Neural cell (in vitro differentiated cells): ENCODE data around the gene HPCAL4. TPM values are rescaled to one million over a fixed set of nuclear protein-coding genes. Genes with fewer than 3 reads are reported as not detected.

Source experiments
- H2AFZ ChIP-seq: fragments of 200-600, 300-800 bp; sonication (generic), shearing (Covaris generic); 2 replicates; pipeline ENCODE4 v1.6.0; 2014; ENCODE audit warnings: low read depth, mild to moderate bottlenecking, antibody characterized with exemption, low read length, moderate library complexity
- H3F3A ChIP-seq: fragments of 200-600 bp; shearing (Covaris generic); 2 replicates; pipeline ENCODE4 v1.6.1; 2016; ENCODE audit warnings: mild to moderate bottlenecking, moderate library complexity, mixed read lengths, antibody characterized with exemption, low read length; ENCODE audit not compliant: insufficient read depth, poor library complexity, severe bottlenecking
- H3K27ac ChIP-seq: fragments of 200-600, 300-800 bp; sonication (generic), shearing (Covaris generic); 2 replicates; pipeline ENCODE4 v1.5.1; 2014; ENCODE audit warnings: mild to moderate bottlenecking, low read length, moderate library complexity
- H3K27me3 ChIP-seq: fragments of 300-800, 200-600 bp; sonication (generic), shearing (Covaris generic); 2 replicates; pipeline ENCODE4 v1.6.0; 2014; ENCODE audit warnings: mild to moderate bottlenecking, low read depth, low read length, moderate library complexity; ENCODE audit not compliant: insufficient read depth
- H3K36me3 ChIP-seq: fragments of 300-800, 200-600 bp; sonication (generic), shearing (Covaris generic); 2 replicates; pipeline ENCODE4 v1.5.1; 2014; ENCODE audit warnings: mild to moderate bottlenecking, antibody characterized with exemption, low read length, moderate library complexity; ENCODE audit not compliant: insufficient read depth
- H3K4me2 ChIP-seq: fragments of 300-800, 200-600 bp; sonication (generic), shearing (Covaris generic); 2 replicates; pipeline ENCODE4 v1.6.0; 2014; ENCODE audit warnings: mild to moderate bottlenecking, low read length
- H3K4me3 ChIP-seq: fragments of 300-800, 200-600 bp; sonication (generic), shearing (Covaris generic); 2 replicates; pipeline ENCODE4 v1.5.1; 2014; ENCODE audit warnings: mild to moderate bottlenecking, low read length, moderate library complexity
- H3K79me2 ChIP-seq: fragments of 200-600 bp; shearing (Covaris generic); replicated peaks from 2 replicates; pipeline ENCODE4 v1.6.0; 2014; ENCODE audit warnings: mild to moderate bottlenecking, low read length, moderate library complexity; ENCODE audit not compliant: insufficient read depth
- H3K9ac ChIP-seq: fragments of 300-800, 200-600 bp; sonication (generic), shearing (Covaris generic); 2 replicates; pipeline ENCODE4 v1.6.1; 2016; ENCODE audit warnings: mild to moderate bottlenecking, low read length, mixed read lengths
- H3K9me2 ChIP-seq: fragments of 200-600 bp; shearing (Covaris generic); 2 replicates; pipeline ENCODE4 v1.6.1; 2016; ENCODE audit warnings: mild to moderate bottlenecking, low read length, mixed read lengths; ENCODE audit not compliant: insufficient read depth
- H3K9me3 ChIP-seq: fragments of 200-600, 300-800 bp; sonication (generic), shearing (Covaris generic); 2 replicates; pipeline ENCODE4 v1.6.1; 2016; ENCODE audit warnings: mild to moderate bottlenecking, mixed run types, low read length, moderate library complexity, mixed read lengths
- H4K20me1 ChIP-seq: fragments of 200-600 bp; shearing (Covaris generic); 2 replicates; pipeline ENCODE4 v1.6.1; 2016; ENCODE audit warnings: mild to moderate bottlenecking, mixed run types; ENCODE audit not compliant: insufficient read depth
- CTCF ChIP-seq: fragments of 450-650 bp; IDR thresholded peaks from 2 replicates; pipeline ENCODE4 v1.5.1; 2014; ENCODE audit warnings: antibody characterized with exemption, mild to moderate bottlenecking, moderate library complexity; ENCODE audit not compliant: poor library complexity, severe bottlenecking
- EP300 ChIP-seq: fragments of 450-650 bp; conservative IDR thresholded peaks from 2 replicates; pipeline ENCODE4 v1.6.1; 2014; ENCODE audit warnings: antibody characterized with exemption, mild to moderate bottlenecking, moderate library complexity; ENCODE audit not compliant: poor library complexity, severe bottlenecking
- EZH2 ChIP-seq: fragments of 200-600, 300-800 bp; shearing (Covaris generic), sonication (generic); IDR thresholded peaks from 2 replicates; pipeline ENCODE4 v1.6.1; 2014; ENCODE audit warnings: antibody characterized with exemption, low read length, borderline replicate concordance, mild to moderate bottlenecking; ENCODE audit not compliant: insufficient read depth, poor library complexity, severe bottlenecking
- MXI1 ChIP-seq: fragments of 450-650 bp; conservative IDR thresholded peaks from 2 replicates; pipeline ENCODE4 v1.6.1; 2014; ENCODE audit warnings: antibody characterized with exemption, mild to moderate bottlenecking; ENCODE audit not compliant: poor library complexity, severe bottlenecking
- POLR2AphosphoS5 ChIP-seq: IDR thresholded peaks from 2 replicates; pipeline ENCODE4 v1.6.1; 2012
- RAD21 ChIP-seq: fragments of 450-650 bp; conservative IDR thresholded peaks from 2 replicates; pipeline ENCODE4 v1.6.1; 2014; ENCODE audit warnings: antibody characterized with exemption, mild to moderate bottlenecking, moderate library complexity
- REST ChIP-seq: IDR thresholded peaks from 2 replicates; pipeline ENCODE4 v1.6.1; 2012; ENCODE audit warnings: borderline replicate concordance
- SMC3 ChIP-seq: fragments of 450-650 bp; conservative IDR thresholded peaks from 2 replicates; pipeline ENCODE4 v1.6.1; 2014; ENCODE audit warnings: antibody characterized with exemption, mild to moderate bottlenecking, moderate library complexity; ENCODE audit not compliant: poor library complexity
- TAF1 ChIP-seq: IDR thresholded peaks from 2 replicates; pipeline ENCODE4 v1.6.1; 2012; ENCODE audit warnings: low read depth
- polyA plus RNA-seq: library from polyadenylated mRNA; depleted of rRNA; stranded (reverse); fragments of >200 nt; gene quantifications from 2 replicates; pipeline ENCODE4 v1.2.3, GENCODE V29; 2014

The HPCAL4 gene
- polyA plus RNA-seq, 1 donor from 2014 or later, result 53.2 TPM

GRCh38 chr1:39647247-39647646 is 44.0 kb downstream of the HPCAL4 start:
- no peaks in the 10 kb centered on the region for H3K79me2 ChIP-seq
- no peak overlapping the region for H3K27ac ChIP-seq
- no peaks in the 10 kb centered on the region for H3K27me3 ChIP-seq
- no peak overlapping the region for H3K4me3 ChIP-seq
- H3F3A ChIP-seq, result no peaks in the 10 kb centered on the region
- no peak overlapping the region for H3K4me2 ChIP-seq
- no peaks in the 10 kb centered on the region for H3K36me3 ChIP-seq
- H2AFZ ChIP-seq, result no peak overlapping the region
- H3K9me3 ChIP-seq, result no peaks in the 10 kb centered on the region
- H3K9ac ChIP-seq, result no peak overlapping the region
- no peaks in the 10 kb centered on the region for H4K20me1 ChIP-seq
- TF ChIP-seq EZH2 (no peak), CTCF (no peak), SMC3 (no peak), EP300 (no peak), RAD21 (no peak), TAF1 (no peak), POLR2AphosphoS5 (no peak), REST (no peak), MXI1 (no peak)
- no peaks in the 10 kb centered on the region for H3K9me2 ChIP-seq

- Histone ChIP-seq H3K9ac (no peak overlapping the region), H3K27me3 (no peaks in the 10 kb centered on the region), H3K79me2 (no peaks in the 10 kb centered on the region), H3K4me3 (no peak overlapping the region), H3K4me2 (no peak overlapping the region), H3K9me2 (no peaks in the 10 kb centered on the region), H4K20me1 (no peaks in the 10 kb centered on the region), H3K27ac (no peak overlapping the region), H3K9me3 (no peaks in the 10 kb centered on the region), H3K36me3 (no peaks in the 10 kb centered on the region), H3F3A (no peaks in the 10 kb centered on the region), H2AFZ (no peak overlapping the region)
- TF ChIP-seq REST (no peak), EP300 (no peak), RAD21 (no peak), SMC3 (no peak)
These were observed 44.8 kb downstream of the HPCAL4 start for GRCh38 chr1:39646232-39647081.
